Prostate gland (tissue), 2 donors: ENCODE data around the gene TGM6.

ENCODE experiments used
- CTCF ChIP-seq, 4 experiments: fragments of 200-600 bp in 2 of 4; fragments of 450-650 bp in 2 of 4; sonication (generic) in 2 of 4; IDR thresholded peaks; 1 replicate in 3 of 4; 2 replicates in 1 of 4; pipeline ENCODE4 v1.5.1; 2016 to 2019; ENCODE audit warnings: antibody characterized with exemption in 4 of 4, mild to moderate bottlenecking in 2 of 4, moderate library complexity in 2 of 4
- POLR2A ChIP-seq: fragments of 450-650 bp; IDR thresholded peaks from one replicate; pipeline ENCODE4 v1.6.1; 2016; ENCODE audit warnings: antibody characterized with exemption, mild to moderate bottlenecking

GRCh38 chr20:2465100-2465499, 84.4 kb downstream of the TGM6 start:
- TF ChIP-seq CTCF (IDR thresholded peaks at IDR 0.05) = no peak
- no peak for TF ChIP-seq POLR2A
